Measurements from ENCODE around the gene IZUMO1R. TPM values are rescaled to one million over a fixed set of nuclear protein-coding genes. Genes with fewer than 3 reads are reported as not detected.
A peak's percentile ranks its signal among the peaks of the same experiment; 100 is the strongest.

Gene IZUMO1R
- total RNA-seq, 1 experiment from 2014 or later = not detected

DNA sequence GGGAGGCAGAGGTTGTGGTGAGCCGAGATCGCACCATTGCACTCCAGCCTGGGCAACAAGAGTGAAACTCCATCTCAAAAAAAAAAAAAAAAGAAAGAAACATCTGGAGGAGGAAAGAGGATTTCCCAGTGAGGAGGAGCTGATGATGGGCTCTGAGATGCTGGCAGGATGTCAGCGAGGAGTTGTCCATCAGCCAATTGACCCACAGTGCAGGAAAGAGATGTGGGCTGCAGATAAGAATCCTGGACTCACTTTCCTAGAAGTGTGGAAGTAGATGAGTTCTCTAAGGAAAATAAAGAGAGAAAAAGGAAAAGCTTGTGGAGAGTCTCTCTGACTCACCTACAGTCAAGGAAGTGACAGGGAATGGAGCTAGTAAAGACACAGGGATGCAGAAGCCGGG, 9.7 kb downstream of the IZUMO1R start:
- Histone ChIP-seq H3K23me2 (ENCODE audit: insufficient read length, low read depth, low read length, poor library complexity, severe bottlenecking) (no peaks in the 10 kb centered on the region), H2BK12ac (ENCODE audit: insufficient read length, low read depth, low read length) (no peak overlapping the region), H2BK120ac (ENCODE audit: low read depth, low read length, poor library complexity, severe bottlenecking) (no peak overlapping the region), H2BK20ac (ENCODE audit: low read depth, low read length, poor library complexity, severe bottlenecking) (no peak overlapping the region), H3K4me2 (ENCODE audit: insufficient read depth, insufficient read length, low read length) (no peak overlapping the region), H4K91ac (ENCODE audit: insufficient read length, low read depth, low read length) (no peak overlapping the region), H3K27me3 (ENCODE audit: insufficient read depth, low read length) (no peaks in the 10 kb centered on the region), H3K79me1 (ENCODE audit: insufficient read depth, low read depth, low read length, poor library complexity, severe bottlenecking) (no peaks in the 10 kb centered on the region), H2AFZ (ENCODE audit: low read length) (no peak overlapping the region), H2BK15ac (ENCODE audit: low read depth, low read length) (no peak overlapping the region), H3K14ac (ENCODE audit: insufficient read depth, low read length) (no peak overlapping the region), H3K18ac (ENCODE audit: insufficient read length, low read depth, low read length) (no peak overlapping the region), H3T11ph (ENCODE audit: low read length) (no peak overlapping the region), H4K5ac (ENCODE audit: insufficient read length, low read depth, low read length) (no peak overlapping the region), H3K79me2 (ENCODE audit: insufficient read depth, low read length) (no peaks in the 10 kb centered on the region), H3K4me1 (ENCODE audit: insufficient read depth, low read length) (no peaks in the 10 kb centered on the region), H4K8ac (replicated peaks; ENCODE audit: insufficient read length, low read depth, low read length) (no peak overlapping the region), H3K23ac (ENCODE audit: insufficient read length, low read depth, low read length) (no peak overlapping the region), H4K20me1 (ENCODE audit: control insufficient read depth, insufficient read depth, insufficient read length) (no peaks in the 10 kb centered on the region), H3K9me3 (ENCODE audit: control insufficient read depth, low read depth, low read length) (no peaks in the 10 kb centered on the region), H2AK5ac (ENCODE audit: insufficient read length, low read length) (no peak overlapping the region), H3K9ac (ENCODE audit: extremely low read depth, insufficient read length, low read length) (no peak overlapping the region), H3K27ac (ENCODE audit: insufficient read length, low read depth, low read length) (no peak overlapping the region), H3K56ac (ENCODE audit: insufficient read length, low read depth, low read length) (no peak overlapping the region), H3K4ac (ENCODE audit: low read depth, low read length) (no peak overlapping the region), H2BK5ac (ENCODE audit: insufficient read length, low read length) (no peak overlapping the region)
- Mint-ChIP-seq H3K4me1 (no peaks in the 10 kb centered on the region), H3K27me3 (ENCODE audit: low read depth) (peaks cover 10% of the 10 kb centered on the region), H3K36me3 (ENCODE audit: insufficient read depth in 1 of 3, low read depth in 3 of 3) (no peaks in the 10 kb centered on the region), H3K4me3 (no peak overlapping the region), H3K27ac (peak overlapping the region in 1 of 3 experiments; percentile 45; a peak in 1 of 7 replicates), H3K9me3 (no peaks in the 10 kb centered on the region)
- TF ChIP-seq, protein P1, sequence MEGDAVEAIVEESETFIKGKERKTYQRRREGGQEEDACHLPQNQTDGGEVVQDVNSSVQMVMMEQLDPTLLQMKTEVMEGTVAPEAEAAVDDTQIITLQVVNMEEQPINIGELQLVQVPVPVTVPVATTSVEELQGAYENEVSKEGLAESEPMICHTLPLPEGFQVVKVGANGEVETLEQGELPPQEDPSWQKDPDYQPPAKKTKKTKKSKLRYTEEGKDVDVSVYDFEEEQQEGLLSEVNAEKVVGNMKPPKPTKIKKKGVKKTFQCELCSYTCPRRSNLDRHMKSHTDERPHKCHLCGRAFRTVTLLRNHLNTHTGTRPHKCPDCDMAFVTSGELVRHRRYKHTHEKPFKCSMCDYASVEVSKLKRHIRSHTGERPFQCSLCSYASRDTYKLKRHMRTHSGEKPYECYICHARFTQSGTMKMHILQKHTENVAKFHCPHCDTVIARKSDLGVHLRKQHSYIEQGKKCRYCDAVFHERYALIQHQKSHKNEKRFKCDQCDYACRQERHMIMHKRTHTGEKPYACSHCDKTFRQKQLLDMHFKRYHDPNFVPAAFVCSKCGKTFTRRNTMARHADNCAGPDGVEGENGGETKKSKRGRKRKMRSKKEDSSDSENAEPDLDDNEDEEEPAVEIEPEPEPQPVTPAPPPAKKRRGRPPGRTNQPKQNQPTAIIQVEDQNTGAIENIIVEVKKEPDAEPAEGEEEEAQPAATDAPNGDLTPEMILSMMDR (conservative IDR thresholded peaks at IDR 0.05) = no peak
- DNase-seq = no peak
- WGBS (ENCODE audit: extremely low coverage, insufficient read length, low lambda C conversion rate) = no CpG with 5 or more reads among the region's 4 CpGs

Measured in H9 (cell line).